Measurements from ENCODE around the gene MYO1D. TPM values are rescaled to one million over a fixed set of nuclear protein-coding genes. Genes with fewer than 3 reads are reported as not detected.

MYO1D gene
- total RNA-seq, 1 donor from 2014 or later: 11.9 TPM

DNA sequence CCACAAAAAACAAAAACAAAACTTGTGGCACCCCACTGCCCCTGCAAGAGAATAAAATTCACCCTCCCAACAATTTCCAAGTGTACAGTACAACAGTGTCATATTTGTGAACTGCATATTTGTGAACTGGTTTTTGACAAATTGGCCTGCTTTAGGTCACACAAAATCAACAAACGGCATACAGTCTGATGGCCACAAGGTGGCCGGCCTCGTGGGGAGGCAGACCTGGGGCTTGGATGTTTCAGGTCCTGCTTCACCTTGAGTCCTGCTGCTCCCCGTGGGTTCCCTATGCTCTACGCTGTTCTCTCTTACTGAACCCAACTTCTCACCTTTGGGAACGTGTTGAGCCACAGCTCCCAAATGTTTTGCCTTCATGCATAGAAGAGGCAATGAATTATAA is 287.9 kb downstream of the MYO1D start:
- DNase-seq (ENCODE audit: low read depth, low spot score): no peak
- Mint-ChIP-seq H3K9me3 (peaks cover 2% of the 10 kb centered on the region), H3K4me3 (no peak overlapping the region), H3K27ac (ENCODE audit: unreplicated experiment) (no peak overlapping the region), H3K4me1 (peaks cover 8% of the 10 kb centered on the region), H3K36me3 (ENCODE audit: low read depth) (peaks cover 2% of the 10 kb centered on the region), H3K27me3 (ENCODE audit: low read depth) (no peaks in the 10 kb centered on the region)
- TF ChIP-seq, protein P1, sequence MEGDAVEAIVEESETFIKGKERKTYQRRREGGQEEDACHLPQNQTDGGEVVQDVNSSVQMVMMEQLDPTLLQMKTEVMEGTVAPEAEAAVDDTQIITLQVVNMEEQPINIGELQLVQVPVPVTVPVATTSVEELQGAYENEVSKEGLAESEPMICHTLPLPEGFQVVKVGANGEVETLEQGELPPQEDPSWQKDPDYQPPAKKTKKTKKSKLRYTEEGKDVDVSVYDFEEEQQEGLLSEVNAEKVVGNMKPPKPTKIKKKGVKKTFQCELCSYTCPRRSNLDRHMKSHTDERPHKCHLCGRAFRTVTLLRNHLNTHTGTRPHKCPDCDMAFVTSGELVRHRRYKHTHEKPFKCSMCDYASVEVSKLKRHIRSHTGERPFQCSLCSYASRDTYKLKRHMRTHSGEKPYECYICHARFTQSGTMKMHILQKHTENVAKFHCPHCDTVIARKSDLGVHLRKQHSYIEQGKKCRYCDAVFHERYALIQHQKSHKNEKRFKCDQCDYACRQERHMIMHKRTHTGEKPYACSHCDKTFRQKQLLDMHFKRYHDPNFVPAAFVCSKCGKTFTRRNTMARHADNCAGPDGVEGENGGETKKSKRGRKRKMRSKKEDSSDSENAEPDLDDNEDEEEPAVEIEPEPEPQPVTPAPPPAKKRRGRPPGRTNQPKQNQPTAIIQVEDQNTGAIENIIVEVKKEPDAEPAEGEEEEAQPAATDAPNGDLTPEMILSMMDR (conservative IDR thresholded peaks at IDR 0.05): peak; percentile 51

DNA sequence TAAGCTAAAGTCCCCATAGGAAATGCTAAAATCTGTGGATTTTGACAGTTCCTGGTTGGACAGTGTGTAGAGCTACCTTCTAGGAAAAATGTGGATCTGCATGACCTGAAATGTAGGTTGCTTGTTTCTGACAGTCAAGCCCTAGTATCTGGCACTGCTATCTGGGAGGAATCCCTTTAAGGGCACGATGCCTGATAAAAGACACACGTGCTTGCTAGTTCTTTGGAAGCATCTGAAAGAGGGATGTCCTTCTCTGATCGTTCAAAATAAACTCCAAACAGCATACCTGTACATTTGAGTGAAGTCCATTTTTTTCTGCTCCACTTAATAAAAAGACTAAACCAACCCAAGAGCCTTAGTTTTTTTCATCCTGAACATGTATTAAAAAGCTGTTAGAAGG is 288.8 kb downstream of the MYO1D start:
- H3K36me3 Mint-ChIP-seq (ENCODE audit: low read depth): peaks cover 6% of the 10 kb centered on the region
- H3K4me1 Mint-ChIP-seq: peaks cover 8% of the 10 kb centered on the region
- no peaks in the 10 kb centered on the region for H3K27me3 Mint-ChIP-seq (ENCODE audit: low read depth)
- no peak overlapping the region for H3K4me3 Mint-ChIP-seq
- DNase-seq (ENCODE audit: low read depth, low spot score): no peak
- H3K9me3 Mint-ChIP-seq: peaks cover 6% of the 10 kb centered on the region
- TF ChIP-seq, protein P1 (conservative IDR thresholded peaks at IDR 0.05): no peak
- no peak overlapping the region for H3K27ac Mint-ChIP-seq (ENCODE audit: unreplicated experiment)

DNA sequence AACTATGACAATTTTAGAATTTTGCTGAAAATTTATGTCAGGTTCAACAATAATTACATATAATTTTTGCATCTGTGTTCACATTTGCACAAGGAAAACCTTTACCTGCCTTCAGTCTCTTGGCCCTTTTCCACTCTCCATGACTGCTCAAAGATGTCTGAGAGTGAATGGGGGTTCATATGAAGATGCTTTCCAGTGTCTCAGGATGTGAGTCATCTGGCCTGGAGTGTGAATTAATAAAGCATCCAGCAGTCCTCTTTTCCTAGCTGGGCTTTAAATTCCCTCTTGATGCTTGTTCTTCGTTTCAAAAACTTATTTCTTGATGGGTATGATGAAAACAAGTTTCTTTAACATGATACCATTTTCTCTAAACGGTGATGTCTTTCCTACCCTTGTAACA is 290.3 kb downstream of the MYO1D start:
- H3K4me1 Mint-ChIP-seq: peaks cover 8% of the 10 kb centered on the region
- no peak overlapping the region for H3K27ac Mint-ChIP-seq (ENCODE audit: unreplicated experiment)
- no peaks in the 10 kb centered on the region for H3K27me3 Mint-ChIP-seq (ENCODE audit: low read depth)
- peaks cover 13% of the 10 kb centered on the region for H3K9me3 Mint-ChIP-seq
- TF ChIP-seq, protein P1 (conservative IDR thresholded peaks at IDR 0.05): no peak
- no peak overlapping the region for H3K4me3 Mint-ChIP-seq
- no peak for DNase-seq (ENCODE audit: low read depth, low spot score)
- peaks cover 13% of the 10 kb centered on the region for H3K36me3 Mint-ChIP-seq (ENCODE audit: low read depth)

DNA sequence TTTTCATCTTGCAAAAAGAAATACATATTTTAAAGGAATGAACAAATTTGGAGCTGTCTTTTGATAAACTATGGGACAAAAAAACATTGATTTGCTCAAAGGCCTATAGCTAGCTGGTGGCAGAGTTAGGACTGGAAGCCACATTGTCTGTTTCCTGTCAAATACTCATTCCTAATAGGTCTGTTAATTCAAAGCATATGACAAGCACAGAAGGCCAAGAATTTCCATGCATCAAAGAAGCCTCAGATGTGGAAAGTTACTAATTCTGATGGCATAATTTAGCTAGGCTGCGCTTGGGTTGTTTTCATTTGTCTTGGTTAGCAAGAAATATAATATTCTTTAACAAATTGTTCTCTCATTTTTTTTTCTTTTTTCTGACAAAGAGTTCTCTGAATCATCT is 292.1 kb downstream of the MYO1D start:
- peaks cover 24% of the 10 kb centered on the region for H3K36me3 Mint-ChIP-seq (ENCODE audit: low read depth)
- DNase-seq (ENCODE audit: low read depth, low spot score): no peak
- TF ChIP-seq, protein P1 (conservative IDR thresholded peaks at IDR 0.05): no peak
- H3K9me3 Mint-ChIP-seq: peaks cover 18% of the 10 kb centered on the region
- H3K27ac Mint-ChIP-seq (ENCODE audit: unreplicated experiment): no peak overlapping the region
- no peak overlapping the region for H3K4me3 Mint-ChIP-seq
- H3K27me3 Mint-ChIP-seq (ENCODE audit: low read depth): no peaks in the 10 kb centered on the region
- H3K4me1 Mint-ChIP-seq: peaks cover 8% of the 10 kb centered on the region

DNA sequence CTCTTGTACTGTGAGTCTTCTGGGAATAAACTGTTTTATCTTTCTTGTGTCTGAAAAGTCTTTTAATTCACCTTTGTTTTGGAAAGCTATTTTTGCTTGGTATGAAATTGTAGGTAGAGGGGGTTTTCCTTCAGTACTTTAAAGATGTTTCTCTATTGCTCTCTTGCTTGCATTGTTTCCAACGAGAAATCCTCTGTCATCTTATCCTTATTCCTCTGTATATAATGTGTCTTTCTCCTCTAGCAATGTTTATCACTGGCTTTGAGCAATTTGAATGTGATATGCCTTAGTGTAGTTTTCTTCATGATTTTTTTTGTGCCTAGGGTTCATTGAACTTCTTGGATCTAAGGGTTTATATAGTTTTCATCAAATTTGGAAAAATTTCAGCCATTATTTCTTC is 293.9 kb downstream of the MYO1D start:
- no peak overlapping the region for H3K4me3 Mint-ChIP-seq
- TF ChIP-seq, protein P1 (conservative IDR thresholded peaks at IDR 0.05): no peak
- peaks cover 22% of the 10 kb centered on the region for H3K9me3 Mint-ChIP-seq
- no peak for DNase-seq (ENCODE audit: low read depth, low spot score)
- H3K27me3 Mint-ChIP-seq (ENCODE audit: low read depth): no peaks in the 10 kb centered on the region
- H3K4me1 Mint-ChIP-seq: peaks cover 25% of the 10 kb centered on the region
- peaks cover 24% of the 10 kb centered on the region for H3K36me3 Mint-ChIP-seq (ENCODE audit: low read depth)
- no peak overlapping the region for H3K27ac Mint-ChIP-seq (ENCODE audit: unreplicated experiment)

DNA sequence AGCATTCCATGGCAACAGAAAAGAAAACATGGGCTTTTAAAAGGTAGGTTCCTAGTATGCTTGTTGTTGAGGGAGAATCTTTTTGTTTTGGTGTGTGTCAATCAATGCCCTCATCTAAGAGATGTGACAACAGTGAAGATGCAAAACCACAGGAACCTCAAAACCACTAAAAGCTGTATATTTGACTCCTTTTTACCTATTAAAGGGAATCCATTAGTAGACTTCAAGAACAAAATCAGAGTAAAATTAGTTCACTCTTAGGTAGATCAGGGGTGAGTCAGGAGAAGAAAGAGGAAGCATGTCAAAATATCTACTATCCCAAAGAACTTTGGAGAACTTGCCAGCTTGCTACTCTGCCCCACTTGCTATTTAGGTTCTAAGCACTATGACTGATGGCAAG is 301.1 kb downstream of the MYO1D start:
- DNase-seq (ENCODE audit: low read depth, low spot score): no peak
- Mint-ChIP-seq H3K27ac (ENCODE audit: unreplicated experiment) (no peak overlapping the region), H3K4me3 (no peak overlapping the region), H3K9me3 (peaks cover 6% of the 10 kb centered on the region), H3K27me3 (ENCODE audit: low read depth) (no peaks in the 10 kb centered on the region), H3K4me1 (peaks cover 28% of the 10 kb centered on the region), H3K36me3 (ENCODE audit: low read depth) (peaks cover 4% of the 10 kb centered on the region)
- TF ChIP-seq, protein P1 (conservative IDR thresholded peaks at IDR 0.05): no peak
